Measurements from ENCODE around the gene ERVK3-1.
A peak's percentile ranks its signal among the peaks of the same experiment; 100 is the strongest.
"Not testable (repeated sequence)": the region's sequence is repeated elsewhere in the genome, so short reads cannot be mapped to it uniquely, and the experiment has no call there.

Gene ERVK3-1

GRCh38 chr19:58305065-58305931 lies at the start of gene ERVK3-1:
Gene ERVK3-1, plus strand, starts transcription at chr19:58305377. Its CDS starts 6,792 bp downstream, at chr19:58312169.
- DNase-seq (ENCODE audit: low read depth), result peak; percentile 98
- peak within 1 kb of the TSS; percentile 84 for H3K4me3 ChIP-seq (ENCODE audit: low read length)
- TF ChIP-seq, protein P1, sequence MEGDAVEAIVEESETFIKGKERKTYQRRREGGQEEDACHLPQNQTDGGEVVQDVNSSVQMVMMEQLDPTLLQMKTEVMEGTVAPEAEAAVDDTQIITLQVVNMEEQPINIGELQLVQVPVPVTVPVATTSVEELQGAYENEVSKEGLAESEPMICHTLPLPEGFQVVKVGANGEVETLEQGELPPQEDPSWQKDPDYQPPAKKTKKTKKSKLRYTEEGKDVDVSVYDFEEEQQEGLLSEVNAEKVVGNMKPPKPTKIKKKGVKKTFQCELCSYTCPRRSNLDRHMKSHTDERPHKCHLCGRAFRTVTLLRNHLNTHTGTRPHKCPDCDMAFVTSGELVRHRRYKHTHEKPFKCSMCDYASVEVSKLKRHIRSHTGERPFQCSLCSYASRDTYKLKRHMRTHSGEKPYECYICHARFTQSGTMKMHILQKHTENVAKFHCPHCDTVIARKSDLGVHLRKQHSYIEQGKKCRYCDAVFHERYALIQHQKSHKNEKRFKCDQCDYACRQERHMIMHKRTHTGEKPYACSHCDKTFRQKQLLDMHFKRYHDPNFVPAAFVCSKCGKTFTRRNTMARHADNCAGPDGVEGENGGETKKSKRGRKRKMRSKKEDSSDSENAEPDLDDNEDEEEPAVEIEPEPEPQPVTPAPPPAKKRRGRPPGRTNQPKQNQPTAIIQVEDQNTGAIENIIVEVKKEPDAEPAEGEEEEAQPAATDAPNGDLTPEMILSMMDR (IDR thresholded peaks at IDR 0.05; ENCODE audit: insufficient read depth, low read depth, low read length, missing control alignments), result peak; percentile 16

GRCh38 chr19:58258259-58258658 lies 46.9 kb upstream of the ERVK3-1 start:
- not testable (repeated sequence) for DNase-seq (ENCODE audit: low read depth); H3K4me3 ChIP-seq (ENCODE audit: low read length)

DNA sequence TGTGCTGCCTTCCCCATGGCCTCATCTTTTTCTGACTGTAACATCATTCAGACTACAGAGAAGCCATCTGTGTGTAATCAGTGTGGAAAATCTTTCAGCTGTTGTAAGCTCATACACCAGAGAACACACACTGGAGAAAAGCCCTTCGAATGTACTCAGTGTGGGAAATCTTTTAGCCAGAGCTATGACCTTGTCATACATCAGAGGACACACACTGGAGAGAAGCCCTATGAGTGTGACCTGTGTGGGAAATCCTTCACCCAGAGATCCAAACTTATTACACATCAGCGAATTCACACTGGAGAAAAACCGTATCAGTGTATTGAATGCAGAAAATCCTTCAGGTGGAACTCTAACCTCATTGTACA lies 43.6 kb upstream of the ERVK3-1 start:
- TF ChIP-seq, protein P1 (IDR thresholded peaks at IDR 0.05; ENCODE audit: insufficient read depth, low read depth, low read length, missing control alignments), result no peak
- no peak overlapping the region for H3K4me3 ChIP-seq (ENCODE audit: low read length)
- DNase-seq (ENCODE audit: low read depth), result no peak

- DNase-seq (ENCODE audit: low read depth), result no peak
- TF ChIP-seq, protein P1 (IDR thresholded peaks at IDR 0.05; ENCODE audit: insufficient read depth, low read depth, low read length, missing control alignments), result no peak
- no peak overlapping the region for H3K4me3 ChIP-seq (ENCODE audit: low read length)
Observed at GRCh38 chr19:58261968-58262921, 42.9 kb upstream of the ERVK3-1 start.

GRCh38 chr19:58262922-58263296 lies 42.3 kb upstream of the ERVK3-1 start:
- DNase-seq (ENCODE audit: low read depth), result no peak
- no peak overlapping the region for H3K4me3 ChIP-seq (ENCODE audit: low read length)
- TF ChIP-seq, protein P1 (IDR thresholded peaks at IDR 0.05; ENCODE audit: insufficient read depth, low read depth, low read length, missing control alignments), result no peak

GRCh38 chr19:58265100-58265499 lies 40.1 kb upstream of the ERVK3-1 start:
- H3K4me3 ChIP-seq (ENCODE audit: low read length), result no peak overlapping the region
- TF ChIP-seq, protein P1 (IDR thresholded peaks at IDR 0.05; ENCODE audit: insufficient read depth, low read depth, low read length, missing control alignments), result no peak
- no peak for DNase-seq (ENCODE audit: low read depth)

DNA sequence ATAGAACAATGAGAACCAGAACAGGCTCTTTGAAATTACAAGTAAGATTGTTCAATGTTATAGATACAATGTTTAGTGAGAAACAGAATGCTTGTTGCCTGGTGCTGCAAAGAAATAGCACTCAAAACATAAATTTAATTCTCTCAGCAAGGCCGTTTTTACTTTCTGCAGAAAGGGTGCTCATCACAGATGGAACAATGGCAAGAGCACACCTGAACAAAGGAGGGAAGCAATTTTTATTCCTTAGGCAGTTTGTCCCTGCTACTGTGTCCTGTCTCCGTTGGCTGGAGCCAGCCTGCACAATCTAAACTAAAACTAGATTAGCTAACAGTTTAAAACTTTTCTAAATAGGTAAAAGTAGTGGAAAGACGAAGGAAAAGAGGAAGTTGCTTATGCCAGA lies 36.8 kb upstream of the ERVK3-1 start:
- TF ChIP-seq, protein P1 (IDR thresholded peaks at IDR 0.05; ENCODE audit: insufficient read depth, low read depth, low read length, missing control alignments), result no peak
- no peak for DNase-seq (ENCODE audit: low read depth)
- no peak overlapping the region for H3K4me3 ChIP-seq (ENCODE audit: low read length)

Measured in epithelial cell of esophagus (primary cell).